Astrocyte of the spinal cord (primary cell): ENCODE measurements around the gene SYCP2.

ENCODE experiments used
- DNase-seq: peaks from one replicate; pipeline ENCODE4 v3.0.0; 2011; ENCODE audit warnings: low read depth, low spot score
- H3K4me3 ChIP-seq: 2 replicates; pipeline ENCODE4 v1.5.1; 2011; ENCODE audit warnings: low read depth, mild to moderate bottlenecking, low read length, moderate library complexity
- in situ Hi-C: cut with HindIII; loops from 2 replicates; pipeline ENCODE4 v1.10.0; 2017; ENCODE audit warnings: low sequenced_read_pairs
- TF ChIP-seq, protein P1 (sequence below): IDR thresholded peaks from 2 replicates; pipeline ENCODE4 v1.5.1; 2012; ENCODE audit warnings: low read depth, mild to moderate bottlenecking, low read length, inconsistent platforms

SYCP2 gene

DNA sequence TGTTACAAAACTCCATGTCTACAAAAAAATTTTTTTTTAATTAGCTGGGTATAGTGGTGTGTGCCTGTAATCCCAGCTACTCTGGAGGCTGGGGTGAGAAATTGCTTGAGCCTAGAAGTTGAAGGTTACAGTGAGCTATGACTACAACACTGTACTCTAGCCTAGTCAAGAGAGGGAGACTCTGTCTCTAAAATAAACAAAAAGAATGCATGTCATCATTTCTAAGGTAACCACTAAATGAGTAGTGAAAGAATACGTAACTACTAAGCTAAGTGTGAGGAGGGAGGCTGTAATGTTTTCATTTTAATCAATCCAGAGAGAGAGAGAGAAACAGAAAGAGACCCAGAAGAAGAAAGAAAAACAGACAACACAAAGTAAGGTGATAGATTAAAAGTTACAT, 9.9 kb downstream of the SYCP2 start:
- TF ChIP-seq, protein P1, sequence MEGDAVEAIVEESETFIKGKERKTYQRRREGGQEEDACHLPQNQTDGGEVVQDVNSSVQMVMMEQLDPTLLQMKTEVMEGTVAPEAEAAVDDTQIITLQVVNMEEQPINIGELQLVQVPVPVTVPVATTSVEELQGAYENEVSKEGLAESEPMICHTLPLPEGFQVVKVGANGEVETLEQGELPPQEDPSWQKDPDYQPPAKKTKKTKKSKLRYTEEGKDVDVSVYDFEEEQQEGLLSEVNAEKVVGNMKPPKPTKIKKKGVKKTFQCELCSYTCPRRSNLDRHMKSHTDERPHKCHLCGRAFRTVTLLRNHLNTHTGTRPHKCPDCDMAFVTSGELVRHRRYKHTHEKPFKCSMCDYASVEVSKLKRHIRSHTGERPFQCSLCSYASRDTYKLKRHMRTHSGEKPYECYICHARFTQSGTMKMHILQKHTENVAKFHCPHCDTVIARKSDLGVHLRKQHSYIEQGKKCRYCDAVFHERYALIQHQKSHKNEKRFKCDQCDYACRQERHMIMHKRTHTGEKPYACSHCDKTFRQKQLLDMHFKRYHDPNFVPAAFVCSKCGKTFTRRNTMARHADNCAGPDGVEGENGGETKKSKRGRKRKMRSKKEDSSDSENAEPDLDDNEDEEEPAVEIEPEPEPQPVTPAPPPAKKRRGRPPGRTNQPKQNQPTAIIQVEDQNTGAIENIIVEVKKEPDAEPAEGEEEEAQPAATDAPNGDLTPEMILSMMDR: no peak
- in situ Hi-C loops: no loop called here
- no peak for DNase-seq
- no peak overlapping the region for H3K4me3 ChIP-seq

DNA sequence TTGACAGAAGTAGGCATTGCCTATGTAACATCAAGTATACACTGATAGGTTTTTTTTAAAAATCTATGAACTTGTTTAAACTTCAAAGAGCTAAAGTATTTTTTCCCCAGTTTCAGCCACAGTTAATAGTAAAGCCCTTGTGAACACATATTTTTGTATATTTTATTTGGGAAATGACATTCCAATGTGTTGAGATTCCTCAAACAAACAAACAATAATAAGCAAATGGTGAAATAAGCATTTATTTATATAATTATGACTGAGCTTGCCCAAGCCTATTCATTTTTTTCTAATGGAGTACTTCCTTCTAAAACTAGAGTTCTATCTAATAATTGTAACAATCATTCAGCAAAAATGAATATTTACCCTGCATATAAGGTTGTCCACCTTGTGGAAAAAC, 12.5 kb downstream of the SYCP2 start:
- TF ChIP-seq, protein P1: no peak
- no peak for DNase-seq
- no peak overlapping the region for H3K4me3 ChIP-seq
- in situ Hi-C loops: no loop called here

DNA sequence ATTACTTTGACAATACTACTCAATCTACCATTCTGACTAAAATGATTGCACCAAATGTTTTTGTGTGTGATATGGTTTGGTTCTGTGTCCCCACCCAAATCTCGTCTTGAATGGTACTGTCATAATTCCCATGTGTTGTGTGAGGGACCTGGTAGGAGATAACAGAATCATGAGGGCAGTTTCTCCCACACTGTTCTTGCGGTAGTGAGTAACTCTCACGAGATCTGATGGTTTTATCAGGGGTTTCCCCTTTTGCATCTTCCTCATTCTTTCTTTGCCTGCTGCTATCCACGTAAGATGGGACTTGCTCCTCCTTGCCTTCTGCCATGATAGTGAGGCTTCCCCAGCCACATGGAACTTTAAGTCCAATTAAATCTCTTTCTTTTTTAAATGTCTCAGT, 20.8 kb downstream of the SYCP2 start:
- DNase-seq: no peak
- TF ChIP-seq, protein P1: no peak
- H3K4me3 ChIP-seq: no peak overlapping the region
- in situ Hi-C loops: no loop called here

DNA sequence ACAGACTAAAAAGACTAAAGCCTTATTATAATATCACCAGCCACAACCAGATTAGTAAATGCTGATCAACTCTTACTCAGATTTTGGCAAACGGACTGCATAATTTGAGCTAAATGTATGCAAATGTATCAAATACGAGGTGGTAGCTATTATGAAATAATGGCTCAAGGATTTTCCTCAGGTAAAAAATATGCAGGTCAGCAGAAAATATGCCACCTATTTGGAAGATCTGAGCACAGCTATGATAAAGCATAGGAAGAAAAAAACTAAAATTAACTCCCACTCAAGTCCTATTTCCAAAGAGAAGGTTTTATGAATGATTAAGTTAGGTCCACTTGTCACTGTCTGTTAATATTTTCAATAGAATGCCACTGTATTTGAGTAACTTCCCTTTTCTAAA, 22.4 kb downstream of the SYCP2 start:
- TF ChIP-seq, protein P1: no peak

GRCh38 chr20:59908855-59909254, 24.6 kb downstream of the SYCP2 start:
- TF ChIP-seq, protein P1: no peak
- no peak for DNase-seq
- in situ Hi-C loops: no loop called here
- H3K4me3 ChIP-seq: no peak overlapping the region

More for the DNA sequence above, 22.4 kb downstream of the SYCP2 start:
- in situ Hi-C loops: no loop called here
- no peak for DNase-seq
- no peak overlapping the region for H3K4me3 ChIP-seq

DNA sequence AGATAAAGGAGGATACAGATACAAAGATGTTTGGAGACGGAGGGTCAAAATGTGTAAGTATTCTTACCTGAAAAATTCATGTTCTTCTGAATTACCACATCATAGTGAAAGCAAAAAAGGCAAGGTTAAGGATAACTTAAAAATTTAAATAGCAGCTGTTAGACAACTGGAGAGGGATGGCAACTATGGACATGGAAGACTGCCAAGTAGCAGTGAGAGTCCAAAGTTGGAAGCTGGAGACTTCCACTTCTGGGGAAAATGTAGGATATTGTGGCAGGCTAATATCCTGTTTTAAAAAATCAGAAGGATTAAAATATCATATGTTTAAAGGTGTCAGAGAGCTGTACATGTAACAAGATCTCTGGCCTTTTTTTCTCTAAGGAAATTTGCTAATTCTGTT, 29.8 kb downstream of the SYCP2 start:
- in situ Hi-C loops: no loop called here
- DNase-seq: no peak
- no peak overlapping the region for H3K4me3 ChIP-seq
- TF ChIP-seq, protein P1: no peak

DNA sequence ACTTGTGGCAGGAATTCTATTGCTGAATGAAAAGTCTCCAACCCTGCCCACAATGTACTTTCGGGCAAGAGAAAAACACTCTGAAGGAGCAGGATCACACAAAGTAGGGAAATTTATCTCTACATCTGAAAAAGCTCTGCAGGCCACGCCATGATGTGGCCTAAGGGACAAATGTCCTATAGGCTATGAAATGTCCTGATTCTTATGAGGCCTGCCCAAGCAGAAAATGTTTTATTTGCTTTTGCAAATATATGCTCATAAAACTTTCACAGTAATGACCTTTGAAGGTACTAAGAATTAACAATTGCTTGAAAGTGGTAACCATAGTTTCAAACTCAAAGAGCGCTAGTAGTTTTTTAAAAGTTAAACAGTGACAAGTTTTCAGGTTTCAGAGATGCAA, 31.0 kb downstream of the SYCP2 start:
- in situ Hi-C loops: no loop called here
- TF ChIP-seq, protein P1: no peak
- no peak overlapping the region for H3K4me3 ChIP-seq
- DNase-seq: no peak
